ENCODE results near the gene VASH2.

DNA sequence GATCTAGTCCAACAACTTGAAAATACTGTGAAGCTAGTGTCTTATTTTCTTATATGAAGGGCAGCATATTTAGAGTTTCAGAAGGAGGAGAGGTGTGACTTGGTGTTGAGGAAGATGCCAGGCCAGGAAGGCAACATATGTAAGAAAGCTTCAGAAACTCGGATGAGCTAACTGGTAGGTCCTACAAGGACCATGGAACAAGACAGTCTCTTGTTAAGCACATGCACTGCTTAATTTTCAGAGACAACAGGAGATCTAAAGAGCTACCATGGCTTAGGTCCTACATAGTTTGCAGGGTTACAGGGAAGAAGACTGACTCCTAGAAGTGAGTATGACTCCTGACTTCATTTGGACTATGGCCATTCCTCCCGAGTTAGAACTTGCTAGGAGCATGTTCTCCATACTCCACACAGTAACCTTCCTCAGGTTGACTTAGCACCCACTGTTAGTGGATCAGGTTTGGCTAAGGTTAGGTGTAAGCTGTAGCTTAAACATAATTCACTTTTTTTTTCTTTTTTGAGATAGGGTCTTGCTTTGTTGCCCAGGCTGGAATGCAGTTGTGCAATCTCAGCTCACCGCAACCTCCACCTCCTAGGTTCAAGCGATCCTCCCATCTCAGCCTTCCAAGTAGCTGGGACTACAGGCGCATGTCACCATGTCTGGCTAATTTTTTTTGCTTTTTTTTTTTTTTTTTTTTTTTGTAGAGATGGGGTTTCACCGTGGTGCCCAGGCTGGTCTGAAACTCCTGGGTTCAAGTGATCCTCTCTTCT lies 34.4 kb downstream of the VASH2 start:
- TF ChIP-seq CREB1 (IDR thresholded peaks at IDR 0.05; ENCODE audit: low read depth), result no peak
- TF ChIP-seq ZBTB7A (IDR thresholded peaks at IDR 0.05; ENCODE audit: low read depth), result no peak
- no peak for TF ChIP-seq FOXM1 (IDR thresholded peaks at IDR 0.05; ENCODE audit: borderline replicate concordance, low read depth)
- no peak for TF ChIP-seq NFIC (IDR thresholded peaks at IDR 0.05)
- no peak for TF ChIP-seq CEBPB (IDR thresholded peaks at IDR 0.05)
- no peak for TF ChIP-seq YY1 (IDR thresholded peaks at IDR 0.05; ENCODE audit: low read depth)
- TF ChIP-seq, protein P1, sequence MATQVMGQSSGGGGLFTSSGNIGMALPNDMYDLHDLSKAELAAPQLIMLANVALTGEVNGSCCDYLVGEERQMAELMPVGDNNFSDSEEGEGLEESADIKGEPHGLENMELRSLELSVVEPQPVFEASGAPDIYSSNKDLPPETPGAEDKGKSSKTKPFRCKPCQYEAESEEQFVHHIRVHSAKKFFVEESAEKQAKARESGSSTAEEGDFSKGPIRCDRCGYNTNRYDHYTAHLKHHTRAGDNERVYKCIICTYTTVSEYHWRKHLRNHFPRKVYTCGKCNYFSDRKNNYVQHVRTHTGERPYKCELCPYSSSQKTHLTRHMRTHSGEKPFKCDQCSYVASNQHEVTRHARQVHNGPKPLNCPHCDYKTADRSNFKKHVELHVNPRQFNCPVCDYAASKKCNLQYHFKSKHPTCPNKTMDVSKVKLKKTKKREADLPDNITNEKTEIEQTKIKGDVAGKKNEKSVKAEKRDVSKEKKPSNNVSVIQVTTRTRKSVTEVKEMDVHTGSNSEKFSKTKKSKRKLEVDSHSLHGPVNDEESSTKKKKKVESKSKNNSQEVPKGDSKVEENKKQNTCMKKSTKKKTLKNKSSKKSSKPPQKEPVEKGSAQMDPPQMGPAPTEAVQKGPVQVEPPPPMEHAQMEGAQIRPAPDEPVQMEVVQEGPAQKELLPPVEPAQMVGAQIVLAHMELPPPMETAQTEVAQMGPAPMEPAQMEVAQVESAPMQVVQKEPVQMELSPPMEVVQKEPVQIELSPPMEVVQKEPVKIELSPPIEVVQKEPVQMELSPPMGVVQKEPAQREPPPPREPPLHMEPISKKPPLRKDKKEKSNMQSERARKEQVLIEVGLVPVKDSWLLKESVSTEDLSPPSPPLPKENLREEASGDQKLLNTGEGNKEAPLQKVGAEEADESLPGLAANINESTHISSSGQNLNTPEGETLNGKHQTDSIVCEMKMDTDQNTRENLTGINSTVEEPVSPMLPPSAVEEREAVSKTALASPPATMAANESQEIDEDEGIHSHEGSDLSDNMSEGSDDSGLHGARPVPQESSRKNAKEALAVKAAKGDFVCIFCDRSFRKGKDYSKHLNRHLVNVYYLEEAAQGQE (IDR thresholded peaks at IDR 0.05; ENCODE audit: low read depth), result no peak
- TF ChIP-seq TAF1 (IDR thresholded peaks at IDR 0.05; ENCODE audit: low read depth), result no peak
- no peak for TF ChIP-seq EGR1 (IDR thresholded peaks at IDR 0.05)
- TF ChIP-seq, protein P2, sequence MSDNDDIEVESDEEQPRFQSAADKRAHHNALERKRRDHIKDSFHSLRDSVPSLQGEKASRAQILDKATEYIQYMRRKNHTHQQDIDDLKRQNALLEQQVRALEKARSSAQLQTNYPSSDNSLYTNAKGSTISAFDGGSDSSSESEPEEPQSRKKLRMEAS (IDR thresholded peaks at IDR 0.05), result no peak
- TF ChIP-seq EP300 (IDR thresholded peaks at IDR 0.05; ENCODE audit: borderline replicate concordance), result no peak
- TF ChIP-seq RAD21 (IDR thresholded peaks at IDR 0.05; ENCODE audit: low read depth), result no peak
- TF ChIP-seq, protein P3, sequence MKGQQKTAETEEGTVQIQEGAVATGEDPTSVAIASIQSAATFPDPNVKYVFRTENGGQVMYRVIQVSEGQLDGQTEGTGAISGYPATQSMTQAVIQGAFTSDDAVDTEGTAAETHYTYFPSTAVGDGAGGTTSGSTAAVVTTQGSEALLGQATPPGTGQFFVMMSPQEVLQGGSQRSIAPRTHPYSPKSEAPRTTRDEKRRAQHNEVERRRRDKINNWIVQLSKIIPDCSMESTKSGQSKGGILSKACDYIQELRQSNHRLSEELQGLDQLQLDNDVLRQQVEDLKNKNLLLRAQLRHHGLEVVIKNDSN (IDR thresholded peaks at IDR 0.05), result no peak

Measured in Ishikawa (cell line).